CD4-positive, CD25-positive, alpha-beta regulatory T cell (primary cell): ENCODE results near the gene WDR47. TPM values are rescaled to one million over a fixed set of nuclear protein-coding genes. Genes with fewer than 3 reads are reported as not detected.
A peak's percentile ranks its signal among the peaks of the same experiment; 100 is the strongest.
"Not testable (repeated sequence)": the region's sequence is repeated elsewhere in the genome, so short reads cannot be mapped to it uniquely, and the experiment has no call there.

Experiments used
- ATAC-seq, 2 donors: fragments of 150-1000 bp; cut with Tn5 transposase; one replicate each; pipeline ENCODE4 v1.10.0; 2021; ENCODE audit warnings: low read depth in 2 of 2, moderate number of reproducible peaks in 2 of 2, moderate library complexity in 1 of 2
- DNase-seq, 3 donors: peaks; one replicate each; pipeline versions ENCODE4 v3.0.0 to v3.0.0-alpha.2; 2012 to 2022; ENCODE audit warnings: mixed read lengths in 1 of 3
- H3K27ac ChIP-seq: one replicate; pipeline ENCODE4 v1.7.0; 2013; ENCODE audit warnings: mild to moderate bottlenecking, low read length; ENCODE audit not compliant: insufficient read depth, poor library complexity, severe bottlenecking
- H3K27me3 ChIP-seq: one replicate; pipeline ENCODE4 v1.7.0; 2013; ENCODE audit warnings: low read length; ENCODE audit not compliant: control insufficient read depth, insufficient read depth
- H3K36me3 ChIP-seq: one replicate; pipeline ENCODE4 v1.7.0; 2013; ENCODE audit warnings: mild to moderate bottlenecking, low read length, moderate library complexity; ENCODE audit not compliant: control insufficient read depth, insufficient read depth
- H3K4me1 ChIP-seq: 2 replicates; pipeline ENCODE4 v1.7.0; 2013; ENCODE audit warnings: mild to moderate bottlenecking, low read length; ENCODE audit not compliant: insufficient read depth, control insufficient read depth, poor library complexity, severe bottlenecking
- H3K4me3 ChIP-seq: one replicate; pipeline ENCODE4 v1.7.0; 2013; ENCODE audit warnings: low read depth, mild to moderate bottlenecking, low read length, moderate library complexity
- H3K9me3 ChIP-seq, 2 experiments: 1 replicate in 1 of 2; 2 replicates in 1 of 2; pipeline ENCODE4 v1.7.0; 2013; ENCODE audit warnings: low read length in 2 of 2, mild to moderate bottlenecking in 1 of 2, moderate library complexity in 1 of 2; ENCODE audit not compliant: control insufficient read depth in 2 of 2
- H3K27ac Mint-ChIP-seq, 3 donors: one replicate each; pipeline ENCODE4 v1.8.0; 2020 to 2022; ENCODE audit warnings: mild to moderate bottlenecking in 3 of 3, mixed read lengths in 3 of 3, moderate library complexity in 2 of 3
- H3K27me3 Mint-ChIP-seq: one replicate; pipeline ENCODE4 v1.8.0; 2022; ENCODE audit warnings: mild to moderate bottlenecking, mixed read lengths
- H3K36me3 Mint-ChIP-seq: one replicate; pipeline ENCODE4 v1.8.0; 2020; ENCODE audit warnings: mixed read lengths
- H3K4me1 Mint-ChIP-seq, 4 donors: one replicate each; pipeline ENCODE4 v1.8.0; 2020 to 2022; ENCODE audit warnings: mixed read lengths in 4 of 4, mild to moderate bottlenecking in 1 of 4
- H3K4me3 Mint-ChIP-seq, 4 donors: one replicate each; pipeline ENCODE4 v1.8.0; 2020 to 2022; ENCODE audit warnings: mild to moderate bottlenecking in 4 of 4, mixed read lengths in 4 of 4, moderate library complexity in 3 of 4
- H3K9me3 Mint-ChIP-seq, 7 donors: one replicate each; pipeline ENCODE4 v1.8.0; 2020 to 2022; ENCODE audit warnings: mixed read lengths in 7 of 7, mild to moderate bottlenecking in 3 of 7, moderate library complexity in 2 of 7
- polyA plus RNA-seq, 4 donors: library from polyadenylated mRNA; unstranded; fragments of 300-500 nt; fragmentation: Illumina TruSeq; gene quantifications; one replicate each; pipeline ENCODE4 v1.2.3, GENCODE V29; 2021
- total RNA-seq: library from RNA; stranded (reverse); gene quantifications from one replicate; pipeline ENCODE4 v1.2.3, GENCODE V29; 2022

Gene WDR47
- total and polyA plus RNA-seq, 5 donors from 2014 or later: 5.3 to 15.6 (median 6.4) TPM

- H3K9me3 ChIP-seq: no peaks in the 10 kb centered on the region
- peaks cover 8% of the 10 kb centered on the region for H3K27me3 Mint-ChIP-seq
- no peaks in the 10 kb centered on the region for H3K36me3 ChIP-seq
- no peak overlapping the region for H3K27ac ChIP-seq
- peak overlapping the region in 1 of 4 donors; percentile 33 for H3K4me3 Mint-ChIP-seq
- no peaks in the 10 kb centered on the region for H3K4me1 ChIP-seq
- peaks cover 0 to 3% (median 0%) of the 10 kb centered on the region in 7 donors for H3K9me3 Mint-ChIP-seq
- no peaks in the 10 kb centered on the region for H3K27me3 ChIP-seq
- no peak for ATAC-seq
- no peak for DNase-seq
- no peak overlapping the region for H3K27ac Mint-ChIP-seq
- no peaks in the 10 kb centered on the region for H3K36me3 Mint-ChIP-seq
- no peak overlapping the region for H3K4me3 ChIP-seq
- peaks cover 0 to 4% (median 2%) of the 10 kb centered on the region in 4 donors for H3K4me1 Mint-ChIP-seq
Observed at GRCh38 chr1:109047339-109047738, 5.4 kb upstream of the WDR47 start.

- H3K27me3 ChIP-seq: no peaks in the 10 kb centered on the region
- Mint-ChIP-seq H3K36me3 (no peaks in the 10 kb centered on the region), H3K9me3 (peaks cover 0 to 3% (median 0%) of the 10 kb centered on the region in 7 donors), H3K4me3 (peak overlapping the region in 1 of 4 donors; percentile 33), H3K27ac (peak overlapping the region in 1 of 3 donors; percentile 61), H3K27me3 (peaks cover 8% of the 10 kb centered on the region), H3K4me1 (peaks cover 0 to 8% (median 2%) of the 10 kb centered on the region in 4 donors)
- no peaks in the 10 kb centered on the region for H3K9me3 ChIP-seq
- no peak overlapping the region for H3K27ac ChIP-seq
- ATAC-seq (no peak), DNase-seq (no peak)
- no peaks in the 10 kb centered on the region for H3K36me3 ChIP-seq
- no peaks in the 10 kb centered on the region for H3K4me1 ChIP-seq
- H3K4me3 ChIP-seq: no peak overlapping the region
Observed at GRCh38 chr1:109046671-109047070, 4.8 kb upstream of the WDR47 start.

- H3K36me3 ChIP-seq: no peaks in the 10 kb centered on the region
- ATAC-seq (no peak), DNase-seq (no peak)
- H3K9me3 ChIP-seq: no peaks in the 10 kb centered on the region
- Mint-ChIP-seq H3K4me3 (peak overlapping the region in 2 of 4 donors; percentile 11 to 64), H3K4me1 (peaks cover 2 to 14% (median 5%) of the 10 kb centered on the region in 4 donors), H3K9me3 (peaks cover 0 to 3% (median 0%) of the 10 kb centered on the region in 7 donors), H3K36me3 (no peaks in the 10 kb centered on the region), H3K27me3 (peaks cover 8% of the 10 kb centered on the region), H3K27ac (no peak overlapping the region)
- no peak overlapping the region for H3K4me3 ChIP-seq
- H3K27ac ChIP-seq: no peak overlapping the region
- H3K4me1 ChIP-seq: peaks cover 6% of the 10 kb centered on the region
- H3K27me3 ChIP-seq: no peaks in the 10 kb centered on the region
Observed at GRCh38 chr1:109045595-109045994, 3.7 kb upstream of the WDR47 start.

GRCh38 chr1:109040989-109041620 is 797 bp downstream of the WDR47 start:
- Histone ChIP-seq H3K4me1 (peaks cover 14% of the 10 kb centered on the region), H3K27ac (peak overlapping the region; percentile 86), H3K4me3 (peak overlapping the region; percentile 63), H3K9me3 (no peaks in the 10 kb centered on the region), H3K36me3 (no peaks in the 10 kb centered on the region), H3K27me3 (no peaks in the 10 kb centered on the region)
- H3K4me3 Mint-ChIP-seq: peak overlapping the region; percentile 93 to 100 (median 96)
- peaks cover 7 to 29% (median 12%) of the 10 kb centered on the region in 4 donors for H3K4me1 Mint-ChIP-seq
- H3K27ac Mint-ChIP-seq: peak overlapping the region in 2 of 3 donors; percentile 88 to 91
- H3K9me3 Mint-ChIP-seq: peaks cover 0 to 2% (median 0%) of the 10 kb centered on the region in 7 donors
- no peaks in the 10 kb centered on the region for H3K27me3 Mint-ChIP-seq
- H3K36me3 Mint-ChIP-seq: peaks cover 1% of the 10 kb centered on the region
- no peak for ATAC-seq
- peak in 1 of 3 donors; percentile 44 for DNase-seq

- peaks cover 7 to 29% (median 12%) of the 10 kb centered on the region in 4 donors for H3K4me1 Mint-ChIP-seq
Observed at GRCh38 chr1:109040627-109040988, 1.3 kb downstream of the WDR47 start.

GRCh38 chr1:109034382-109034781 is 7.5 kb downstream of the WDR47 start:
- H3K9me3 ChIP-seq: no peaks in the 10 kb centered on the region
- peaks cover 3% of the 10 kb centered on the region for H3K36me3 Mint-ChIP-seq
- no peaks in the 10 kb centered on the region for H3K36me3 ChIP-seq
- H3K9me3 Mint-ChIP-seq: no peaks in the 10 kb centered on the region
- no peaks in the 10 kb centered on the region for H3K27me3 ChIP-seq
- no peak overlapping the region for H3K4me3 Mint-ChIP-seq
- H3K27ac ChIP-seq: no peak overlapping the region
- peaks cover 1 to 11% (median 7%) of the 10 kb centered on the region in 4 donors for H3K4me1 Mint-ChIP-seq
- ATAC-seq (no peak), DNase-seq (no peak)
- no peak overlapping the region for H3K27ac Mint-ChIP-seq
- no peaks in the 10 kb centered on the region for H3K27me3 Mint-ChIP-seq
- no peak overlapping the region for H3K4me3 ChIP-seq
- no peaks in the 10 kb centered on the region for H3K4me1 ChIP-seq

More at GRCh38 chr1:109040627-109040988, 1.3 kb downstream of the WDR47 start:
- peaks cover 14% of the 10 kb centered on the region for H3K4me1 ChIP-seq
- Mint-ChIP-seq H3K4me3 (peak overlapping the region; percentile 93 to 100 (median 96)), H3K9me3 (peaks cover 0 to 2% (median 0%) of the 10 kb centered on the region in 7 donors), H3K27me3 (no peaks in the 10 kb centered on the region), H3K27ac (peak overlapping the region in 2 of 3 donors; percentile 88 to 91), H3K36me3 (peaks cover 3% of the 10 kb centered on the region)
- ATAC-seq (no peak), DNase-seq (peak in 1 of 3 donors; percentile 6)
- no peaks in the 10 kb centered on the region for H3K36me3 ChIP-seq
- H3K4me3 ChIP-seq: peak overlapping the region; percentile 63
- H3K27ac ChIP-seq: peak overlapping the region; percentile 86
- H3K27me3 ChIP-seq: no peaks in the 10 kb centered on the region
- no peaks in the 10 kb centered on the region for H3K9me3 ChIP-seq

- not testable (repeated sequence) for H3K27ac ChIP-seq, H3K4me3 Mint-ChIP-seq, H3K27me3 ChIP-seq, H3K36me3 Mint-ChIP-seq, ATAC-seq, H3K9me3 ChIP-seq, H3K27me3 Mint-ChIP-seq, H3K4me3 ChIP-seq, H3K9me3 Mint-ChIP-seq, DNase-seq, H3K36me3 ChIP-seq, H3K4me1 ChIP-seq
- Mint-ChIP-seq H3K4me1 (peaks cover 1 to 11% (median 2%) of the 10 kb centered on the region in 4 donors), H3K27ac (peak overlapping the region in 1 of 3 donors; percentile 46)
Observed at GRCh38 chr1:109029493-109029892, 12.4 kb downstream of the WDR47 start.

GRCh38 chr1:109027841-109028240 is 14.1 kb downstream of the WDR47 start:
- Histone ChIP-seq H3K36me3 (no peaks in the 10 kb centered on the region), H3K27ac (no peak overlapping the region), H3K4me1 (no peaks in the 10 kb centered on the region), H3K9me3 (no peaks in the 10 kb centered on the region), H3K4me3 (no peak overlapping the region), H3K27me3 (no peaks in the 10 kb centered on the region)
- Mint-ChIP-seq H3K36me3 (no peaks in the 10 kb centered on the region), H3K27ac (no peak overlapping the region), H3K27me3 (no peaks in the 10 kb centered on the region), H3K4me3 (no peak overlapping the region), H3K4me1 (peaks cover 0 to 6% (median 2%) of the 10 kb centered on the region in 4 donors), H3K9me3 (no peaks in the 10 kb centered on the region)
- ATAC-seq: no peak
- no peak for DNase-seq
